Smooth muscle cell (in vitro differentiated cells): ENCODE data around the gene NEK9. TPM values are rescaled to one million over a fixed set of nuclear protein-coding genes. Genes with fewer than 3 reads are reported as not detected.
A peak's percentile ranks its signal among the peaks of the same experiment; 100 is the strongest.

Experiments used
- DNase-seq: peaks from one replicate; lab custom pipeline; 2025; ENCODE audit not compliant: unreplicated experiment; lab: John Stamatoyannopoulos, UW
- H2AFZ ChIP-seq: fragments of 200-600 bp; sonication (generic); 2 replicates; pipeline ENCODE4 v1.6.0; 2016; ENCODE audit warnings: antibody characterized with exemption, low read depth, mild to moderate bottlenecking
- H3F3A ChIP-seq: fragments of 200-600 bp; sonication (generic); 2 replicates; pipeline ENCODE4 v1.6.0; 2017; ENCODE audit warnings: antibody characterized with exemption, low read depth
- H3K27ac ChIP-seq: fragments of 200-600 bp; sonication (generic); 2 replicates; pipeline ENCODE4 v1.5.1; 2016; ENCODE audit warnings: low read depth, mild to moderate bottlenecking
- H3K27me3 ChIP-seq: fragments of 200-600 bp; sonication (generic); 2 replicates; pipeline ENCODE4 v1.6.1; 2016; ENCODE audit warnings: low read depth, mild to moderate bottlenecking
- H3K36me3 ChIP-seq: fragments of 200-600 bp; sonication (generic); 2 replicates; pipeline ENCODE4 v1.5.1; 2016; ENCODE audit warnings: low read depth
- H3K4me1 ChIP-seq: fragments of 200-600 bp; sonication (generic); 2 replicates; pipeline ENCODE4 v1.5.1; 2016; ENCODE audit warnings: low read depth
- H3K4me2 ChIP-seq: fragments of 200-600 bp; sonication (generic); 2 replicates; pipeline ENCODE4 v1.6.0; 2016; ENCODE audit warnings: mild to moderate bottlenecking
- H3K4me3 ChIP-seq: fragments of 200-600 bp; sonication (generic); 2 replicates; pipeline ENCODE4 v1.5.1; 2016; ENCODE audit warnings: mild to moderate bottlenecking
- H3K79me2 ChIP-seq: fragments of 200-600 bp; sonication (generic); 2 replicates; pipeline ENCODE4 v1.6.0; 2016; ENCODE audit warnings: low read depth, mild to moderate bottlenecking
- H3K9ac ChIP-seq: fragments of 200-600 bp; sonication (generic); 2 replicates; pipeline ENCODE4 v1.6.0; 2016; ENCODE audit warnings: low read depth
- H3K9me3 ChIP-seq: fragments of 200-600 bp; sonication (generic); replicated peaks from 2 replicates; pipeline ENCODE4 v1.5.1; 2016; ENCODE audit warnings: low read depth
- H4K20me1 ChIP-seq: fragments of 200-600 bp; sonication (generic); 2 replicates; pipeline ENCODE4 v1.6.0; 2016; ENCODE audit warnings: low read depth
- WGBS: methylation state at CpG from one replicate; pipeline ENCODE4 v1.1.7; 2016; ENCODE audit warnings: low lambda C conversion rate; 5-methylcytosine and 5-hydroxymethylcytosine counted together
- polyA plus RNA-seq: library from polyadenylated mRNA; unstranded; fragments of >200 nt; fragmentation: Nextera tagmentation; extraction: Ambion mirVana; gene quantifications from 2 replicates; pipeline ENCODE4 v1.2.1, GENCODE V29; 2016
- total RNA-seq: library from RNA; depleted of rRNA; stranded (reverse); fragments of >200 nt; gene quantifications from 2 replicates; pipeline ENCODE4 v1.2.3, GENCODE V29; 2014
- TF ChIP-seq, protein P1 (sequence below): fragments of 200-600 bp; sonication (generic); IDR thresholded peaks from 2 replicates; pipeline ENCODE4 v1.5.1; 2017; ENCODE audit warnings: borderline replicate concordance, mild to moderate bottlenecking, antibody characterized with exemption; ENCODE audit not compliant: insufficient read depth, poor library complexity, severe bottlenecking

NEK9 gene
- total and polyA plus RNA-seq, 2 experiments from 2014 or later, result 12.4 to 17.8 TPM

DNA sequence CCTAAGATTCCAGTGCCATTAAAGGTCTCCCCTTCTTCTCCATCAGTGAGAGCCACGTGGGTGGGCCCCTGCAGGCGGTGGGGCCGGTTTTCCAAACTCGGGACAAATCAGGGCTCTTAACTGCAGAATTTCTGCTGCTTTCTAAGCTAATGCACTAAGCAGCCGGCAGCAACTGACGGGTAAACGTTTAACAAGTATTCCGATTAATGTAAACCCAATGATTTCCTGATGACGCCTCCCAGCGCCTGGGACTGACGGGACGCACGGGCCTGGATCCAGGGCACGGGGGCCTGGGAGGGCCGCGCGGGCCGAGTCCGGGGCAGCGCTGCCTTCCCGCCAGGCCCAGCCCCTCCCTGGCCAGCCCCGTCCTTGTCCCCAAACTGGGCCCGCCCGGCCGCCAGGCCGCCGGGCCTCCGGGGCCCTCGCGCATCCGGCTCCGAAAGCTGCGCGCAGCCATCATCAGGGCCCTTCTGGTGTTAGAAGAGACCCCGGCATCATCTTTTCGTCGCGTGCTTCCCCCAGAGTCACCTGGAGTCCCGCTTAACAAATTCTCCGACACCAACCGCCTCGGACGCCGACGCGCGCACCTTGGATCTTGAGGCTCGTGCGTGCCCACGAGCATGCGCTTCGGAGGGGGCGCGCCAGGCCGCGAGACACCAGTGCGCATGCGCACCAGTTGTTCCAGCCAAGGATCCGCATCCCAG, 75.8 kb downstream of the NEK9 start, which contains the start of gene MLH3:
TSS of gene MLH3 (minus strand) at position 616 of the 704 bp plus-strand sequence. CDS start 1,812 bp downstream, outside the sequence.
- no peaks in the 10 kb centered on the region for H3K27me3 ChIP-seq
- H2AFZ ChIP-seq, result peak within 1 kb of the TSS; percentile 89
- DNase-seq, result peak; percentile 41
- H3K27ac ChIP-seq, result peak within 1 kb of the TSS; percentile 41
- peak within 1 kb of the TSS; percentile 79 for H3K9ac ChIP-seq
- peak within 1 kb of the TSS; percentile 72 for H3K4me3 ChIP-seq
- H3K36me3 ChIP-seq, result no peaks in the 10 kb centered on the region
- H3K4me2 ChIP-seq, result peak within 1 kb of the TSS; percentile 89
- 2% methylated on average over 57 of the region's 59 CpGs for WGBS
- H3K4me1 ChIP-seq, result peaks cover 4% of the 10 kb centered on the region
- no peaks in the 10 kb centered on the region for H3F3A ChIP-seq
- H3K9me3 ChIP-seq, result no peaks in the 10 kb centered on the region
- no peaks in the 10 kb centered on the region for H4K20me1 ChIP-seq
- TF ChIP-seq, protein P1, sequence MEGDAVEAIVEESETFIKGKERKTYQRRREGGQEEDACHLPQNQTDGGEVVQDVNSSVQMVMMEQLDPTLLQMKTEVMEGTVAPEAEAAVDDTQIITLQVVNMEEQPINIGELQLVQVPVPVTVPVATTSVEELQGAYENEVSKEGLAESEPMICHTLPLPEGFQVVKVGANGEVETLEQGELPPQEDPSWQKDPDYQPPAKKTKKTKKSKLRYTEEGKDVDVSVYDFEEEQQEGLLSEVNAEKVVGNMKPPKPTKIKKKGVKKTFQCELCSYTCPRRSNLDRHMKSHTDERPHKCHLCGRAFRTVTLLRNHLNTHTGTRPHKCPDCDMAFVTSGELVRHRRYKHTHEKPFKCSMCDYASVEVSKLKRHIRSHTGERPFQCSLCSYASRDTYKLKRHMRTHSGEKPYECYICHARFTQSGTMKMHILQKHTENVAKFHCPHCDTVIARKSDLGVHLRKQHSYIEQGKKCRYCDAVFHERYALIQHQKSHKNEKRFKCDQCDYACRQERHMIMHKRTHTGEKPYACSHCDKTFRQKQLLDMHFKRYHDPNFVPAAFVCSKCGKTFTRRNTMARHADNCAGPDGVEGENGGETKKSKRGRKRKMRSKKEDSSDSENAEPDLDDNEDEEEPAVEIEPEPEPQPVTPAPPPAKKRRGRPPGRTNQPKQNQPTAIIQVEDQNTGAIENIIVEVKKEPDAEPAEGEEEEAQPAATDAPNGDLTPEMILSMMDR, result no peak
- H3K79me2 ChIP-seq, result peaks cover 23% of the 10 kb centered on the region

DNA sequence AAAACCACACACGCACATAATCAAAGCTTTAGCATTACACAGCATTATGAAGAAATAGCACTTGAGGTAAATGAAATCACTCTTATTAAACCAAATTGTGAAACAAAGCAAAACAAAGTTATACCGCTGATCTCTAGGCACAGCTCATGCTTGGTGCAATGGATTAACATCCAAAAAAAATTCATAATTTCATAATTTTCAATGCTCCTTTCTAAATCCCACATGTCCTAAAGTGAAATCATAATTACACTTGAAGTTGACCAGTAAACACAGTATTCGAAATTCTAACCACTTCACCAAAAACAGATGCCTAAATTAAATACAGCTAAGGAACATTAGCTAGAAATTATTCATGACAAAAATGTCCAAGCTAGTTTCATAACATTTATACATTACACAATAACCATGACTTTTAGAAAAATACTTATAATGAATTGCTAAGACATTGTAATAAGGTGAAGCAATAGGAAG, 77.1 kb downstream of the NEK9 start:
- H3K9ac ChIP-seq, result no peak overlapping the region
- TF ChIP-seq, protein P1, result no peak
- no peaks in the 10 kb centered on the region for H3F3A ChIP-seq
- no peak overlapping the region for H2AFZ ChIP-seq
- no peaks in the 10 kb centered on the region for H3K36me3 ChIP-seq
- H3K4me3 ChIP-seq, result no peak overlapping the region
- H3K9me3 ChIP-seq, result no peaks in the 10 kb centered on the region
- H3K79me2 ChIP-seq, result peaks cover 24% of the 10 kb centered on the region
- H3K4me2 ChIP-seq, result no peak overlapping the region
- H4K20me1 ChIP-seq, result no peaks in the 10 kb centered on the region
- no peaks in the 10 kb centered on the region for H3K27me3 ChIP-seq
- WGBS, result 98% methylated on average over 3 of the region's 3 CpGs
- no peak overlapping the region for H3K27ac ChIP-seq
- H3K4me1 ChIP-seq, result peaks cover 4% of the 10 kb centered on the region
- no peak for DNase-seq

DNA sequence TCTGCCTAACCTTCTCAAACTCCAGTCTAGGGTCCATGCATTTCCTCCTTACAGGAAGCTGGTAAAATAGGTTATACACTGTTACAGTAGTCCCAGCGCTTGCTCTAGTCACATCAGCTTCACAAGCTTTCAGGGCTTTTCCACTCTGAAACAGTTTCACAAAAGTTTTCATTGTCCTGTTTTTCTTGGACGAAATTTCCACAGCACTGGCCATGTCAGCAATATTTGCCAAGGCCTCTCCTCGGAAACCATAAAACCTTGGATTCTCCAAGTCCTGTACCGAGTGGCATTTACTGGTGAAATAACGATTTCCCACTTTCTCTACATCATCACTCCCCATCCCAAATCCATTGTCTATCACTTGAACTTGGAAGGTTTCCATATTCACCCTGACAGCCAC, 77.7 kb downstream of the NEK9 start:
- peaks cover 24% of the 10 kb centered on the region for H3K79me2 ChIP-seq
- H3K36me3 ChIP-seq, result no peaks in the 10 kb centered on the region
- H2AFZ ChIP-seq, result no peak overlapping the region
- WGBS, result 94% methylated on average over 5 of the region's 5 CpGs
- no peaks in the 10 kb centered on the region for H3K9me3 ChIP-seq
- no peaks in the 10 kb centered on the region for H3F3A ChIP-seq
- TF ChIP-seq, protein P1, result no peak
- no peak overlapping the region for H3K9ac ChIP-seq
- H3K4me3 ChIP-seq, result no peak overlapping the region
- no peaks in the 10 kb centered on the region for H3K27me3 ChIP-seq
- H3K4me1 ChIP-seq, result peaks cover 4% of the 10 kb centered on the region
- no peak for DNase-seq
- H3K27ac ChIP-seq, result no peak overlapping the region
- H4K20me1 ChIP-seq, result no peaks in the 10 kb centered on the region
- H3K4me2 ChIP-seq, result no peak overlapping the region
